NB4 (cell line): ENCODE results near the gene TMEM131L.

Source experiments
- MAX ChIP-seq: IDR thresholded peaks from 2 replicates; pipeline ENCODE4 v1.6.1; 2011; ENCODE audit warnings: low read depth, low read length
- MYC ChIP-seq: IDR thresholded peaks from 2 replicates; pipeline ENCODE4 v1.6.1; 2011; ENCODE audit warnings: low read depth, low read length
- POLR2A ChIP-seq: IDR thresholded peaks from 2 replicates; pipeline ENCODE4 v1.6.1; 2011; ENCODE audit warnings: mild to moderate bottlenecking; ENCODE audit not compliant: insufficient read length; ENCODE audit errors: extremely low read depth
- TF ChIP-seq, protein P1 (sequence below): IDR thresholded peaks from one replicate; pipeline ENCODE4 v1.5.1; 2012; ENCODE audit warnings: low read depth, low read length

- TF ChIP-seq POLR2A (no peak), MYC (no peak), MAX (no peak)
- TF ChIP-seq, protein P1, sequence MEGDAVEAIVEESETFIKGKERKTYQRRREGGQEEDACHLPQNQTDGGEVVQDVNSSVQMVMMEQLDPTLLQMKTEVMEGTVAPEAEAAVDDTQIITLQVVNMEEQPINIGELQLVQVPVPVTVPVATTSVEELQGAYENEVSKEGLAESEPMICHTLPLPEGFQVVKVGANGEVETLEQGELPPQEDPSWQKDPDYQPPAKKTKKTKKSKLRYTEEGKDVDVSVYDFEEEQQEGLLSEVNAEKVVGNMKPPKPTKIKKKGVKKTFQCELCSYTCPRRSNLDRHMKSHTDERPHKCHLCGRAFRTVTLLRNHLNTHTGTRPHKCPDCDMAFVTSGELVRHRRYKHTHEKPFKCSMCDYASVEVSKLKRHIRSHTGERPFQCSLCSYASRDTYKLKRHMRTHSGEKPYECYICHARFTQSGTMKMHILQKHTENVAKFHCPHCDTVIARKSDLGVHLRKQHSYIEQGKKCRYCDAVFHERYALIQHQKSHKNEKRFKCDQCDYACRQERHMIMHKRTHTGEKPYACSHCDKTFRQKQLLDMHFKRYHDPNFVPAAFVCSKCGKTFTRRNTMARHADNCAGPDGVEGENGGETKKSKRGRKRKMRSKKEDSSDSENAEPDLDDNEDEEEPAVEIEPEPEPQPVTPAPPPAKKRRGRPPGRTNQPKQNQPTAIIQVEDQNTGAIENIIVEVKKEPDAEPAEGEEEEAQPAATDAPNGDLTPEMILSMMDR, result no peak
These were observed 66.5 kb downstream of the TMEM131L start for GRCh38 chr4:153532636-153533035.
